ENCODE data around the gene EXOC8.

DNA sequence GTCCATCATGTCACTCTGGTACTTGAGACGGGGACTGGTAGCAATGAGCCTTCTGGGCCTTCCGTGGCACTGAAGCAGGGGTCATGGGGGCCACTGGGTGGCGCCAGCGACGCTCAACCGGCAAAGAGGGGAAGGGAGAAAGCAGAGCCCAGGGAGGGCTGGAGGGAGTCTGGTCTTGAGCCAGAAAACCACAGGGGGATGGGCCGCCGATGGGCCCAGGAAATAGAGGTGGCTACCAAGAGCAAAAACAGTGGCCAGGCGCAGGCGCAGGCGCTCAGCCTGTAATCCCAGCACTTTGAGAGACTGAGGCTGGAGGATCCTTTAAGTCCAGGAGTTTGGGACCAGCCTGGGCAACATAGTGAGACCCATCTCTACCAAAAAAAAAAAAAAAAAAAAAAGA lies 21.8 kb downstream of the EXOC8 start:
- TF ChIP-seq, protein P1, sequence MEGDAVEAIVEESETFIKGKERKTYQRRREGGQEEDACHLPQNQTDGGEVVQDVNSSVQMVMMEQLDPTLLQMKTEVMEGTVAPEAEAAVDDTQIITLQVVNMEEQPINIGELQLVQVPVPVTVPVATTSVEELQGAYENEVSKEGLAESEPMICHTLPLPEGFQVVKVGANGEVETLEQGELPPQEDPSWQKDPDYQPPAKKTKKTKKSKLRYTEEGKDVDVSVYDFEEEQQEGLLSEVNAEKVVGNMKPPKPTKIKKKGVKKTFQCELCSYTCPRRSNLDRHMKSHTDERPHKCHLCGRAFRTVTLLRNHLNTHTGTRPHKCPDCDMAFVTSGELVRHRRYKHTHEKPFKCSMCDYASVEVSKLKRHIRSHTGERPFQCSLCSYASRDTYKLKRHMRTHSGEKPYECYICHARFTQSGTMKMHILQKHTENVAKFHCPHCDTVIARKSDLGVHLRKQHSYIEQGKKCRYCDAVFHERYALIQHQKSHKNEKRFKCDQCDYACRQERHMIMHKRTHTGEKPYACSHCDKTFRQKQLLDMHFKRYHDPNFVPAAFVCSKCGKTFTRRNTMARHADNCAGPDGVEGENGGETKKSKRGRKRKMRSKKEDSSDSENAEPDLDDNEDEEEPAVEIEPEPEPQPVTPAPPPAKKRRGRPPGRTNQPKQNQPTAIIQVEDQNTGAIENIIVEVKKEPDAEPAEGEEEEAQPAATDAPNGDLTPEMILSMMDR (IDR thresholded peaks at IDR 0.05): peak in 1 of 4 experiments; percentile 10
- TF ChIP-seq POLR2A (IDR thresholded peaks at IDR 0.05): no peak

Data from uterus (tissue), 2 donors.